HG03442 (cell line): ENCODE measurements around the gene CCDC188.

Source experiments
- ATAC-seq: cut with Tn5 transposase; IDR thresholded peaks from one replicate; pipeline ENCODE4 v1.9.1; 2021; ENCODE audit warnings: mild to moderate bottlenecking, moderate library complexity; ENCODE audit not compliant: unreplicated experiment

The CCDC188 gene

GRCh38 chr22:20135806-20136602 is 14.9 kb downstream of the CCDC188 start:
- no peak for ATAC-seq

- ATAC-seq, result no peak
These were observed 15.6 kb downstream of the CCDC188 start for GRCh38 chr22:20135265-20135664.

- ATAC-seq, result no peak
These were observed 16.8 kb downstream of the CCDC188 start for GRCh38 chr22:20133930-20134549.

GRCh38 chr22:20132686-20133246 is 18.1 kb downstream of the CCDC188 start:
- no peak for ATAC-seq

GRCh38 chr22:20131859-20132685 is 18.8 kb downstream of the CCDC188 start:
- peak; percentile 11 for ATAC-seq

- peak; percentile 42 for ATAC-seq
These were observed 19.3 kb downstream of the CCDC188 start, which contains the start of gene ZDHHC8 for GRCh38 chr22:20131597-20131858. Gene ZDHHC8, plus strand, starts transcription at chr22:20131804. Its CDS starts 144 bp downstream, at chr22:20131948.

- ATAC-seq, result peak; percentile 40
These were observed 19.9 kb downstream of the CCDC188 start for GRCh38 chr22:20130731-20131596.

- ATAC-seq, result no peak
These were observed 20.5 kb downstream of the CCDC188 start for GRCh38 chr22:20130319-20130718.

- ATAC-seq, result no peak
These were observed 21.2 kb downstream of the CCDC188 start for GRCh38 chr22:20129747-20130014.

- no peak for ATAC-seq
These were observed 21.7 kb downstream of the CCDC188 start for GRCh38 chr22:20128902-20129746.

- no peak for ATAC-seq
These were observed 22.3 kb downstream of the CCDC188 start for GRCh38 chr22:20128619-20128901.

GRCh38 chr22:20127869-20128618 is 22.8 kb downstream of the CCDC188 start:
- ATAC-seq, result no peak

- no peak for ATAC-seq
These were observed 23.5 kb downstream of the CCDC188 start for GRCh38 chr22:20127318-20127868.

- ATAC-seq, result no peak
These were observed 24.4 kb downstream of the CCDC188 start for GRCh38 chr22:20126284-20127029.

- no peak for ATAC-seq
These were observed 25.4 kb downstream of the CCDC188 start for GRCh38 chr22:20125201-20126174.

GRCh38 chr22:20124083-20124787 is 26.6 kb downstream of the CCDC188 start:
- ATAC-seq, result no peak
